T-helper 9 cell (primary cell): ENCODE results near the gene AKT3.
"Not testable (repeated sequence)": the region's sequence is repeated elsewhere in the genome, so short reads cannot be mapped to it uniquely, and the experiment has no call there.

Experiments used
- DNase-seq: peaks from one replicate; pipeline ENCODE4 v3.0.0-alpha.2; 2020

Gene AKT3

GRCh38 chr1:243680860-243681259 lies 169.2 kb downstream of the AKT3 start:
- DNase-seq = no peak

GRCh38 chr1:243672539-243673074 lies 177.4 kb downstream of the AKT3 start:
- no peak for DNase-seq

- DNase-seq = no peak
Measured at GRCh38 chr1:243667591-243667990, 182.5 kb downstream of the AKT3 start.

- DNase-seq = no peak
Measured at GRCh38 chr1:243667133-243667532, 182.9 kb downstream of the AKT3 start.

- DNase-seq = no peak
Measured at GRCh38 chr1:243663651-243664050, 186.4 kb downstream of the AKT3 start.

- not testable (repeated sequence) for DNase-seq
Measured at GRCh38 chr1:243662169-243662568, 187.9 kb downstream of the AKT3 start.

GRCh38 chr1:243658594-243659105 lies 191.4 kb downstream of the AKT3 start:
- no peak for DNase-seq

GRCh38 chr1:243657793-243658192 lies 192.2 kb downstream of the AKT3 start:
- no peak for DNase-seq

- not testable (repeated sequence) for DNase-seq
Measured at GRCh38 chr1:243649530-243649929, 200.5 kb downstream of the AKT3 start.

GRCh38 chr1:243646841-243647240 lies 203.2 kb downstream of the AKT3 start:
- no peak for DNase-seq

- DNase-seq = no peak
Measured at GRCh38 chr1:243645281-243645680, 204.8 kb downstream of the AKT3 start.

GRCh38 chr1:243642936-243643335 lies 207.1 kb downstream of the AKT3 start:
- DNase-seq = no peak

GRCh38 chr1:243639027-243639658 lies 210.9 kb downstream of the AKT3 start:
- DNase-seq = no peak

GRCh38 chr1:243638186-243638585 lies 211.9 kb downstream of the AKT3 start:
- DNase-seq = no peak

- DNase-seq = no peak
Measured at GRCh38 chr1:243628476-243628907, 221.6 kb downstream of the AKT3 start.

- DNase-seq = no peak
Measured at GRCh38 chr1:243623841-243624240, 226.2 kb downstream of the AKT3 start.

GRCh38 chr1:243621973-243622372 lies 228.1 kb downstream of the AKT3 start:
- DNase-seq = no peak

- DNase-seq = no peak
Measured at GRCh38 chr1:243620096-243620495, 229.9 kb downstream of the AKT3 start.

GRCh38 chr1:243609698-243610097 lies 240.3 kb downstream of the AKT3 start:
- no peak for DNase-seq

GRCh38 chr1:243605604-243606003 lies 244.4 kb downstream of the AKT3 start:
- DNase-seq = no peak

GRCh38 chr1:243601720-243602119 lies 248.3 kb downstream of the AKT3 start:
- DNase-seq = no peak

- no peak for DNase-seq
Measured at GRCh38 chr1:243598433-243598832, 251.6 kb downstream of the AKT3 start.

GRCh38 chr1:243597383-243597782 lies 252.7 kb downstream of the AKT3 start:
- no peak for DNase-seq

GRCh38 chr1:243596431-243597062 lies 253.5 kb downstream of the AKT3 start:
- DNase-seq = no peak
